Measurements from ENCODE around the gene TENM4. TPM values are rescaled to one million over a fixed set of nuclear protein-coding genes. Genes with fewer than 3 reads are reported as not detected.

The TENM4 gene
- total and polyA plus RNA-seq, 2 of the 8 experiments (the other 6 are each of a cell fraction or from before 2014, with no cell fraction given) = 3.5 to 7.2 TPM

DNA sequence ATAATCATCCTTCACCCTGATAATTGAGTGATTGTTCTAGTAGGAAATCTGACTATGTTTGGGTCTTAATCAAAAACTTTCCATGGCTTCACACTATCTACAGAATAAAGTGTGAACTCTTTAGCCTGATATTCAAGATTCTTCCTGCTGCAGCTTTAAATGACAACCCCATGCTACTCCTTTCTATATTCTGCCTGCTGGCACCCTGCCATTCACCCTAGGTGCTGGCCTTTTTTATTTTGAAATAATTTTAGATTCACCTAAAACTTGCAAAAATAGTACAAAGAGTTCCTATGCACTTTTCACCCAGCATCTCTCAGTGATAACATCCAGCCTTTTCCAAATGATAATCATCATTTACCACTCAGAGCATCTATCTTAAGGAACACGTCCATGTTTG, 502.8 kb downstream of the TENM4 start:
- FAIRE-seq = no peak
- Histone ChIP-seq H2BK15ac (ENCODE audit: low read length) (no peak overlapping the region), H3K79me1 (ENCODE audit: low read depth, low read length) (no peaks in the 10 kb centered on the region), H4K5ac (ENCODE audit: insufficient read length, low read depth, low read length) (no peak overlapping the region), H3K4ac (replicated peaks; ENCODE audit: insufficient read length, low read depth, low read length) (no peak overlapping the region), H4K91ac (replicated peaks; ENCODE audit: insufficient read length, low read length) (no peak overlapping the region), H2BK20ac (ENCODE audit: low read length) (no peak overlapping the region), H3K23ac (ENCODE audit: insufficient read length) (no peak overlapping the region), H3K18ac (ENCODE audit: extremely low read depth, low read length) (no peak overlapping the region), H3K23me2 (ENCODE audit: low read depth, low read length) (no peaks in the 10 kb centered on the region), H2BK12ac (ENCODE audit: low read depth, low read length) (no peak overlapping the region), H3K9me3 (ENCODE audit: insufficient read depth in 2 of 2, low read depth in 1 of 2, low read length in 1 of 2) (no peaks in the 10 kb centered on the region), H3K27me3 (replicated peaks in 1 of 4; ENCODE audit: control insufficient read depth in 3 of 4, extremely low read depth in 1 of 4, insufficient read depth in 3 of 4, low read length in 3 of 4) (peaks cover 0 to 6% (median 2%) of the 10 kb centered on the region in 4 experiments; a peak in 5 of 7 replicates), H3K79me2 (ENCODE audit: control insufficient read depth in 1 of 2, insufficient read depth in 2 of 2, low read length in 2 of 2) (no peaks in the 10 kb centered on the region), H2AK5ac (ENCODE audit: low read depth, low read length) (no peak overlapping the region), H3K36me3 (ENCODE audit: control insufficient read depth in 2 of 4, insufficient read depth in 4 of 4, low read length in 3 of 4) (no peaks in the 10 kb centered on the region), H4K20me1 (replicated peaks in 1 of 2; ENCODE audit: control insufficient read depth in 1 of 2, insufficient read depth in 2 of 2, low read length in 2 of 2) (no peaks in the 10 kb centered on the region), H4K8ac (ENCODE audit: extremely low read depth, insufficient read depth, low read length) (no peak overlapping the region), H3K56ac (replicated peaks; ENCODE audit: insufficient read length, low read depth, low read length) (no peak overlapping the region), H3K4me1 (replicated peaks in 1 of 4; ENCODE audit: control insufficient read depth in 3 of 4, insufficient read depth in 4 of 4, low read length in 3 of 4) (peaks cover 7 to 18% (median 15%) of the 10 kb centered on the region in 4 experiments), H3K14ac (ENCODE audit: insufficient read length) (no peak overlapping the region), H3K9ac (replicated peaks in 1 of 4; ENCODE audit: extremely low read depth in 1 of 4, low read depth in 3 of 4, low read length in 3 of 4) (no peak overlapping the region), H2AFZ (ENCODE audit: low read length) (no peak overlapping the region), H2BK120ac (replicated peaks; ENCODE audit: low read depth, low read length) (no peak overlapping the region), H2BK5ac (ENCODE audit: low read depth, low read length) (no peak overlapping the region), H3K4me3 (ENCODE audit: extremely low read depth in 1 of 4, insufficient read depth in 2 of 4, low read depth in 3 of 4, low read length in 4 of 4) (no peak overlapping the region), H3K4me2 (ENCODE audit: insufficient read depth in 1 of 2, low read depth in 2 of 2, low read length in 2 of 2) (no peak overlapping the region), H3K27ac (ENCODE audit: low read depth, low read length) (no peak overlapping the region)
- ChIA-PET POLR2A (ENCODE audit: partially characterized antibody) (no interaction called here), CTCF (ENCODE audit: partially characterized antibody) (interaction anchor here (1.0 to 3.2 kb wide), 5 partner anchors 10 to 291 kb away, joined by 3 to 15 read pairs (median 4); no protein-coding TSS in a partner anchor)
- 92% methylated on average over 1 of the region's 1 CpG; no CpG with 5 or more reads in 1 of the 2 experiments for WGBS, 2 experiments (ENCODE audit: extremely low coverage in 1 of 2, insufficient coverage in 1 of 2, insufficient read length in 1 of 2, insufficient replicate concordance in 2 of 2, low coverage in 1 of 2, low lambda C conversion rate in 2 of 2, missing lambda C conversion rate in 1 of 2)
- no peak for DNase-seq (ENCODE audit: low read depth in 1 of 2, low spot score in 2 of 2)
- TF ChIP-seq MAFK (IDR thresholded peaks at IDR 0.05; ENCODE audit: low read depth, low read length) = no peak
- no peak for TF ChIP-seq TAF1 (IDR thresholded peaks at IDR 0.05; ENCODE audit: low read depth, low read length)
- TF ChIP-seq EP300 (IDR thresholded peaks at IDR 0.05; ENCODE audit: borderline replicate concordance in 1 of 2, low read depth in 2 of 2, low read length in 2 of 2) = no peak
- TF ChIP-seq RXRA (IDR thresholded peaks at IDR 0.05; ENCODE audit: insufficient read depth, low read depth, low read length) = no peak
- no peak for TF ChIP-seq ZNF274 (IDR thresholded peaks at IDR 0.05; ENCODE audit: borderline replicate concordance, extremely low read depth, low read length)
- no peak for TF ChIP-seq SP1 (IDR thresholded peaks at IDR 0.05; ENCODE audit: low read depth, low read length)
- no peak for TF ChIP-seq TEAD4 (IDR thresholded peaks at IDR 0.05; ENCODE audit: low read depth, low read length)
- no peak for TF ChIP-seq EGR1 (IDR thresholded peaks at IDR 0.05; ENCODE audit: borderline replicate concordance, low read depth, low read length)
- TF ChIP-seq JUN (IDR thresholded peaks at IDR 0.05; ENCODE audit: low read depth, low read length) = no peak
- TF ChIP-seq, protein P1, sequence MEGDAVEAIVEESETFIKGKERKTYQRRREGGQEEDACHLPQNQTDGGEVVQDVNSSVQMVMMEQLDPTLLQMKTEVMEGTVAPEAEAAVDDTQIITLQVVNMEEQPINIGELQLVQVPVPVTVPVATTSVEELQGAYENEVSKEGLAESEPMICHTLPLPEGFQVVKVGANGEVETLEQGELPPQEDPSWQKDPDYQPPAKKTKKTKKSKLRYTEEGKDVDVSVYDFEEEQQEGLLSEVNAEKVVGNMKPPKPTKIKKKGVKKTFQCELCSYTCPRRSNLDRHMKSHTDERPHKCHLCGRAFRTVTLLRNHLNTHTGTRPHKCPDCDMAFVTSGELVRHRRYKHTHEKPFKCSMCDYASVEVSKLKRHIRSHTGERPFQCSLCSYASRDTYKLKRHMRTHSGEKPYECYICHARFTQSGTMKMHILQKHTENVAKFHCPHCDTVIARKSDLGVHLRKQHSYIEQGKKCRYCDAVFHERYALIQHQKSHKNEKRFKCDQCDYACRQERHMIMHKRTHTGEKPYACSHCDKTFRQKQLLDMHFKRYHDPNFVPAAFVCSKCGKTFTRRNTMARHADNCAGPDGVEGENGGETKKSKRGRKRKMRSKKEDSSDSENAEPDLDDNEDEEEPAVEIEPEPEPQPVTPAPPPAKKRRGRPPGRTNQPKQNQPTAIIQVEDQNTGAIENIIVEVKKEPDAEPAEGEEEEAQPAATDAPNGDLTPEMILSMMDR (IDR thresholded peaks at IDR 0.05; ENCODE audit: control extremely low read depth in 1 of 3, insufficient read depth in 1 of 3, low read depth in 1 of 3, low read length in 3 of 3) = no peak
- no peak for TF ChIP-seq CHD1 (IDR thresholded peaks at IDR 0.05; ENCODE audit: low read depth, low read length)
